Nephron progenitor cell (in vitro differentiated cells): ENCODE measurements around the gene REL.

Source experiments
- DNase-seq: peaks from one replicate; pipeline ENCODE4 v3.0.0; 2021
- H3K27ac Mint-ChIP-seq: 2 replicates; pipeline ENCODE4 v1.8.0; 2021; ENCODE audit warnings: mild to moderate bottlenecking, moderate library complexity, mixed read lengths
- H3K27me3 Mint-ChIP-seq: 2 replicates; pipeline ENCODE4 v1.8.0; 2021; ENCODE audit warnings: mild to moderate bottlenecking, low read depth, mixed read lengths; ENCODE audit not compliant: poor library complexity
- H3K36me3 Mint-ChIP-seq: 2 replicates; pipeline ENCODE4 v1.8.0; 2021; ENCODE audit warnings: low read depth, mixed read lengths
- H3K4me1 Mint-ChIP-seq: 2 replicates; pipeline ENCODE4 v1.8.0; 2021; ENCODE audit warnings: mixed read lengths
- H3K4me3 Mint-ChIP-seq: 2 replicates; pipeline ENCODE4 v1.8.0; 2021; ENCODE audit warnings: mild to moderate bottlenecking, moderate library complexity, mixed read lengths
- H3K9me3 Mint-ChIP-seq: 2 replicates; pipeline ENCODE4 v1.8.0; 2021; ENCODE audit warnings: mild to moderate bottlenecking, moderate library complexity, mixed read lengths
- TF ChIP-seq, protein P1 (sequence below): fragments of 200-600 bp; sonication (generic); IDR thresholded peaks from 2 replicates; pipeline ENCODE4 v1.5.0; 2021; ENCODE audit warnings: antibody characterized with exemption

The REL gene

DNA sequence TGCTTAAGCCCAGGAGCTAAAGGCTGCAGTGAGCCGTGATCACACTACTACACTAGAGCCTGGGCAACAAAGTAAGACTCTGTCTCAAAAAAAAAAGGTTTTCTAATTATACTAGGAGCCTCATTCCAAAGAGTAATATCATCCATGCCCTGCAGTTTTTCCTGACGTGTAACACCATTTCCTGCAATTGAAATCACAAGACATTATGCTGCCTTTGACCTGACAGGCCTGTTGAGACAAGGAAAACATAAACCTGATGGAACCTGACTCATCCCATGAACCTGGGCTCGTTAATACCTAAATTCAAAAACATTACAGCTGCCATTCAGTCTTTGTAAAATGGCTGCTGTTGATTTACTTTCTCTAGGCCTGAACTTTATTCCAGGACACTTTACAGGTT is 77.4 kb downstream of the REL start:
- DNase-seq = no peak
- H3K36me3 Mint-ChIP-seq = peaks cover 2% of the 10 kb centered on the region
- H3K27me3 Mint-ChIP-seq = peaks cover 4% of the 10 kb centered on the region
- TF ChIP-seq, protein P1, sequence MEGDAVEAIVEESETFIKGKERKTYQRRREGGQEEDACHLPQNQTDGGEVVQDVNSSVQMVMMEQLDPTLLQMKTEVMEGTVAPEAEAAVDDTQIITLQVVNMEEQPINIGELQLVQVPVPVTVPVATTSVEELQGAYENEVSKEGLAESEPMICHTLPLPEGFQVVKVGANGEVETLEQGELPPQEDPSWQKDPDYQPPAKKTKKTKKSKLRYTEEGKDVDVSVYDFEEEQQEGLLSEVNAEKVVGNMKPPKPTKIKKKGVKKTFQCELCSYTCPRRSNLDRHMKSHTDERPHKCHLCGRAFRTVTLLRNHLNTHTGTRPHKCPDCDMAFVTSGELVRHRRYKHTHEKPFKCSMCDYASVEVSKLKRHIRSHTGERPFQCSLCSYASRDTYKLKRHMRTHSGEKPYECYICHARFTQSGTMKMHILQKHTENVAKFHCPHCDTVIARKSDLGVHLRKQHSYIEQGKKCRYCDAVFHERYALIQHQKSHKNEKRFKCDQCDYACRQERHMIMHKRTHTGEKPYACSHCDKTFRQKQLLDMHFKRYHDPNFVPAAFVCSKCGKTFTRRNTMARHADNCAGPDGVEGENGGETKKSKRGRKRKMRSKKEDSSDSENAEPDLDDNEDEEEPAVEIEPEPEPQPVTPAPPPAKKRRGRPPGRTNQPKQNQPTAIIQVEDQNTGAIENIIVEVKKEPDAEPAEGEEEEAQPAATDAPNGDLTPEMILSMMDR = no peak
- no peak overlapping the region for H3K4me3 Mint-ChIP-seq
- H3K9me3 Mint-ChIP-seq = no peaks in the 10 kb centered on the region
- H3K4me1 Mint-ChIP-seq = no peaks in the 10 kb centered on the region
- H3K27ac Mint-ChIP-seq = no peak overlapping the region

DNA sequence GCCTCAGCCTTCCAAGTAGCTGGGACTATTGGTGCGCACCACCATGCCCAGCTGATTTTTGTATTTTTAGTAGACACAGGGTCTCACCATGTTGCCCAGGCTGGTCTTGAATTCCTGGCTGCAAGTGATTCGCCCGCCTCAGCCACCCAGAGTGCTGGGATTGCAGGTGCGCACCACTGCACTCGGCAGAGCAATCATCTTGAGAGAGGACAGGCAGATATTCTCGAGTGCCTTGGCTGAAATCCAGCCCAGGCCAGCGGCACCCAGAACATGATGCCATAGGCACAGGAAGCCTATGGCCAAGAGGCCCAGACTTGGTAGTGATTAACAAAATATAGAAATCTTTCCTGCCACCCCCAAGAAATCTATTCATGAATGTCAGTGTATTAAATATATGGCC is 78.1 kb downstream of the REL start:
- peaks cover 4% of the 10 kb centered on the region for H3K27me3 Mint-ChIP-seq

GRCh38 chr2:60960706-60961105 is 79.3 kb downstream of the REL start:
- Mint-ChIP-seq H3K27me3 (peaks cover 4% of the 10 kb centered on the region), H3K36me3 (no peaks in the 10 kb centered on the region), H3K9me3 (no peaks in the 10 kb centered on the region), H3K4me3 (no peak overlapping the region), H3K4me1 (no peaks in the 10 kb centered on the region), H3K27ac (no peak overlapping the region)
- DNase-seq = no peak
- TF ChIP-seq, protein P1 = no peak

More for the DNA sequence above, 78.1 kb downstream of the REL start:
- Mint-ChIP-seq H3K9me3 (no peaks in the 10 kb centered on the region), H3K4me1 (no peaks in the 10 kb centered on the region), H3K36me3 (no peaks in the 10 kb centered on the region), H3K27ac (no peak overlapping the region), H3K4me3 (no peak overlapping the region)
- no peak for DNase-seq
- TF ChIP-seq, protein P1 = no peak

GRCh38 chr2:60961457-60961856 is 80.1 kb downstream of the REL start:
- Mint-ChIP-seq H3K9me3 (no peaks in the 10 kb centered on the region), H3K36me3 (no peaks in the 10 kb centered on the region), H3K4me3 (no peak overlapping the region), H3K27me3 (peaks cover 4% of the 10 kb centered on the region), H3K4me1 (no peaks in the 10 kb centered on the region), H3K27ac (no peak overlapping the region)
- TF ChIP-seq, protein P1 = no peak
- no peak for DNase-seq

GRCh38 chr2:60962528-60962927 is 81.2 kb downstream of the REL start:
- Mint-ChIP-seq H3K4me1 (no peaks in the 10 kb centered on the region), H3K9me3 (no peaks in the 10 kb centered on the region), H3K36me3 (no peaks in the 10 kb centered on the region), H3K4me3 (no peak overlapping the region), H3K27ac (no peak overlapping the region), H3K27me3 (peaks cover 4% of the 10 kb centered on the region)
- no peak for DNase-seq
- TF ChIP-seq, protein P1 = no peak

DNA sequence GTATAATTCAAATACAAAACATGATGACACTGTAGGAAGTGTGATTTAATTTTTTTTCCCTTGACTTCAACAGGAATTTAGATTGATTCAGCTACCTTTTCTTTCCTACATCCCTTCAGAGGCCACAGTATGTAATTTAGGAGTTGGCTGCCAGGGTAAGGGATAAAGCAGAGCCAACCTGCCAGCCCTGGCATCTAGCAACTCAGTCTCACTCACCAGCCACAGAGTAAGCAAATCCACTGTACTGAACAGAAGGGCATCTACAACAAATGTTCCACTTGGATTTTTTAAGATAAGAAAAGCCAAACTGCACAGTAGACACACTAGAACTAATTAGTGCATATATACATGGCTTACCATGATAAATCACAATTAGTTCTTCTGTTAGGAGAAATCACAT is 81.8 kb downstream of the REL start:
- Mint-ChIP-seq H3K9me3 (no peaks in the 10 kb centered on the region), H3K27ac (no peak overlapping the region), H3K27me3 (peaks cover 4% of the 10 kb centered on the region), H3K4me3 (no peak overlapping the region), H3K4me1 (no peaks in the 10 kb centered on the region), H3K36me3 (no peaks in the 10 kb centered on the region)
- no peak for DNase-seq
- TF ChIP-seq, protein P1 = no peak
